Heart right ventricle (tissue), 16 donors: ENCODE results near the gene ZMIZ1. TPM values are rescaled to one million over a fixed set of nuclear protein-coding genes. Genes with fewer than 3 reads are reported as not detected.

Source experiments
- ATAC-seq, 8 donors: fragments of 200-7000 bp; cut with Tn5 transposase; one replicate each; pipeline ENCODE4 v1.9.1; 2020; ENCODE audit warnings: mild to moderate bottlenecking in 8 of 8, moderate library complexity in 8 of 8, moderate number of reproducible peaks in 1 of 8
- DNase-seq, 2 donors: peaks; one replicate each; pipeline ENCODE4 v3.0.0-alpha.2; 2020
- H3K27ac ChIP-seq, 10 donors: fragments of 200-600 bp; sonication (generic) in 2 of 10; one replicate each; pipeline versions ENCODE4 v1.5.0 to v1.8.0; 2020 to 2022; ENCODE audit warnings: mild to moderate bottlenecking in 3 of 10
- H3K27me3 ChIP-seq, 7 donors: fragments of 200-600 bp; one replicate each; pipeline ENCODE4 v1.8.0; 2021 to 2022; ENCODE audit warnings: mild to moderate bottlenecking in 2 of 7
- H3K36me3 ChIP-seq, 9 donors: fragments of 200-600 bp; sonication (generic) in 1 of 9; one replicate each; pipeline versions ENCODE4 v1.5.0 to v1.8.0; 2020 to 2022; ENCODE audit warnings: mild to moderate bottlenecking in 2 of 9
- H3K4me1 ChIP-seq, 9 donors: fragments of 200-600 bp; sonication (generic) in 1 of 9; one replicate each; pipeline versions ENCODE4 v1.5.0 to v1.8.0; 2020 to 2022; ENCODE audit warnings: mild to moderate bottlenecking in 4 of 9
- H3K4me3 ChIP-seq, 10 donors: fragments of 200-600 bp; sonication (generic) in 2 of 10; one replicate each; pipeline versions ENCODE4 v1.5.0 to v1.8.0; 2020 to 2022; ENCODE audit warnings: mild to moderate bottlenecking in 7 of 10, moderate library complexity in 2 of 10
- H3K9me3 ChIP-seq, 11 donors: fragments of 200-600 bp in 10 of 11; sonication (generic) in 2 of 11; one replicate each; pipeline versions ENCODE4 v1.5.0 to v1.8.0; 2013 to 2022; ENCODE audit warnings: mild to moderate bottlenecking in 2 of 11, control low read depth in 1 of 11, moderate library complexity in 1 of 11
- CTCF ChIP-seq, 9 donors: fragments of 200-600 bp; sonication (generic) in 2 of 9; IDR thresholded peaks; one replicate each; pipeline versions ENCODE4 v1.5.0 to v1.8.0; 2021 to 2022; ENCODE audit warnings: antibody characterized with exemption in 9 of 9, mild to moderate bottlenecking in 5 of 9, moderate library complexity in 1 of 9
- WGBS, 2 donors: extraction: QIAGEN DNeasy Blood & Tissue Kit; methylation state at CpG; one replicate each; pipeline ENCODE4 v1.1.7; 2013; ENCODE audit warnings: inconsistent platforms in 1 of 2; 5-methylcytosine and 5-hydroxymethylcytosine counted together
- intact Hi-C, 10 donors: fragments of 100-400 bp; cut with DNase I; formaldehyde crosslinking; loops; one replicate each; pipeline versions ENCODE4 v1.11.1 to v1.14.2; 2022
- polyA plus RNA-seq, 2 donors: library from polyadenylated mRNA; stranded (reverse); fragments of 200-250 nt; gene quantifications; one replicate each; pipeline ENCODE4 v1.2.3, GENCODE V29; 2013
- total RNA-seq, 10 donors: library from RNA; stranded (reverse); fragmentation: NEBNext Ultra II Directional in 3 of 10; extraction: Animal tissue kit (Norgen Biotek cat#: 25700) in 3 of 10; gene quantifications; one replicate each; pipeline versions ENCODE4 v1.2.1 to v1.2.4, GENCODE V29; 2021 to 2023
- donor health status: Arrhythmogenic right ventricular cardiomyopathy.
- donor health status: ischemic (EF 13 %, LVEDD 7.1; RV severe dilation, severe dysfunction).
- donor health status: healthy with polysubstance abuse.
- donor health status: DM: no; HTN: yes; CAD: no.
- donor health status: DM: no; HTN: no; CAD: no.
- donor health status: ischemic (EF 25% LVEDD 6.9; RV normal size, moderate dysfunction).
- donor health status: ischemic (EF 25% LVEDD 5.7; RV mildly dilated, moderate dysfunction).
- donor health status: healthy.
- donor health status: DM: yes; HTN: yes; CAD: no.
- donor health status: Ischemic cardiomyopathy.
- donor health status: ischemic (EF 35%, LVEDD 5.7; RV mildly dilated, moderate dysfunction).
- donor health status: nonischemic (EF 11% LVEDD 7.7; RV severe dilation, severe dysfunction).
- donor health status: DM: yes; HTN: yes; CAD: no.
- donor health status: PGD.
- donor health status: ischemic (EF 29% LVEDD 5.4; RV normal size, mild dysfunction).
- donor health status: nonischemic (EF 23%, LVEDD 6.1; RV moderate dilation, normal function).

The ZMIZ1 gene
- total and polyA plus RNA-seq, 12 donors, result 24.2 to 61.5 (median 49.8) TPM

- H3K36me3 ChIP-seq, result peaks cover 0 to 26% (median 12%) of the 10 kb centered on the region in 9 donors
- peaks cover 82 to 100% (median 100%) of the 10 kb centered on the region in 9 donors for H3K4me1 ChIP-seq
- 29 to 51% methylated on average over 2 of the region's 2 CpGs for WGBS, 2 donors
- DNase-seq, result no peak
- H3K27me3 ChIP-seq, result no peaks in the 10 kb centered on the region
- no peaks in the 10 kb centered on the region for H3K9me3 ChIP-seq
- H3K4me3 ChIP-seq, result no peak overlapping the region
- no peak for TF ChIP-seq CTCF (IDR thresholded peaks at IDR 0.05)
- ATAC-seq, result no peak
- peak overlapping the region; percentile 34 to 97 (median 92) for H3K27ac ChIP-seq
- intact Hi-C loops, result loop anchor here in 6 of 10 donors (5.0 to 10.0 kb wide), 3 partner anchors 54 to 64 kb away; no protein-coding TSS in a partner anchor
Measured at GRCh38 chr10:79136236-79137005, 67.7 kb downstream of the ZMIZ1 start.

GRCh38 chr10:79137300-79137756 is 68.6 kb downstream of the ZMIZ1 start:
- H3K36me3 ChIP-seq, result peaks cover 0 to 27% (median 12%) of the 10 kb centered on the region in 9 donors
- H3K27ac ChIP-seq, result peak overlapping the region; percentile 73 to 97 (median 92)
- H3K27me3 ChIP-seq, result no peaks in the 10 kb centered on the region
- DNase-seq (no peak), ATAC-seq (peak in 2 of 8 donors; percentile 2 to 8)
- no peaks in the 10 kb centered on the region for H3K9me3 ChIP-seq
- H3K4me3 ChIP-seq, result peak overlapping the region in 3 of 10 donors; percentile 2 to 11 (median 7)
- 20 to 25% methylated on average over 8 of the region's 8 CpGs for WGBS, 2 donors
- intact Hi-C loops, result loop anchor here in 6 of 10 donors (5.0 to 10.0 kb wide), 3 partner anchors 55 to 65 kb away; no protein-coding TSS in a partner anchor
- TF ChIP-seq CTCF (IDR thresholded peaks at IDR 0.05), result no peak
- H3K4me1 ChIP-seq, result peaks cover 77 to 100% (median 100%) of the 10 kb centered on the region in 9 donors

- peak; percentile 11 to 44 (median 32) for ATAC-seq
Measured at GRCh38 chr10:79137826-79138225, 69.1 kb downstream of the ZMIZ1 start.

More at GRCh38 chr10:79137826-79138225, 69.1 kb downstream of the ZMIZ1 start:
- peak in 1 of 2 donors; percentile 56 for DNase-seq
- Histone ChIP-seq H3K4me3 (peak overlapping the region in 2 of 10 donors; percentile 7 to 11), H3K9me3 (no peaks in the 10 kb centered on the region), H3K27me3 (no peaks in the 10 kb centered on the region), H3K36me3 (peaks cover 0 to 32% (median 12%) of the 10 kb centered on the region in 9 donors), H3K27ac (peak overlapping the region; percentile 73 to 97 (median 92)), H3K4me1 (peaks cover 77 to 100% (median 100%) of the 10 kb centered on the region in 9 donors)
- intact Hi-C loops, result loop anchor here in 6 of 10 donors (5.0 to 10.0 kb wide), 3 partner anchors 56 to 66 kb away; no protein-coding TSS in a partner anchor
- no peak for TF ChIP-seq CTCF (IDR thresholded peaks at IDR 0.05)
- 13 to 14% methylated on average over 13 of the region's 13 CpGs for WGBS, 2 donors
